B cell (primary cell): ENCODE measurements around the gene POGLUT3. TPM values are rescaled to one million over a fixed set of nuclear protein-coding genes. Genes with fewer than 3 reads are reported as not detected.

Source experiments
- ATAC-seq: fragments of 200-7000 bp; cut with Tn5 transposase; one replicate; pipeline ENCODE4 v1.10.0; 2021; ENCODE audit warnings: low read depth, mild to moderate bottlenecking, moderate number of reproducible peaks, moderate library complexity
- CTCF ChIA-PET: fragments of 350-600 bp; sonication (Branson Sonifier 250); formaldehyde crosslinking; loops from one replicate; lab custom pipeline; 2021; ENCODE audit warnings: antibody characterized with exemption, inconsistent platforms; lab: Charles Lee
- POLR2A ChIA-PET: fragments of 350-600 bp; sonication (Branson Sonifier 250); formaldehyde crosslinking; loops from one replicate; lab custom pipeline; 2021; ENCODE audit warnings: antibody characterized with exemption; lab: Charles Lee
- DNase-seq: peaks from one replicate; pipeline ENCODE4 v3.0.0; 2013
- H2AFZ ChIP-seq: 2 replicates; pipeline ENCODE4 v1.6.1; 2012; ENCODE audit warnings: mild to moderate bottlenecking, low read depth, low read length; ENCODE audit not compliant: insufficient read depth, poor library complexity, severe bottlenecking
- H3K27ac ChIP-seq, 2 donors: 1 replicate in 1 of 2; 2 replicates in 1 of 2; pipeline ENCODE4 v1.5.1; 2012 to 2013; ENCODE audit warnings: low read length in 2 of 2, mild to moderate bottlenecking in 2 of 2, moderate library complexity in 1 of 2
- H3K27me3 ChIP-seq, 4 experiments: fragments of 200-600 bp in 1 of 4; sonication (generic) in 1 of 4; replicated peaks in 1 of 4; 1 replicate in 2 of 4; 2 replicates in 2 of 4; pipeline versions ENCODE4 v1.6.1 to v1.7.0; 2013 to 2016; ENCODE audit warnings: low read length in 3 of 4, mild to moderate bottlenecking in 2 of 4, mixed read lengths in 1 of 4, moderate library complexity in 1 of 4; ENCODE audit not compliant: insufficient read depth in 4 of 4, control insufficient read depth in 3 of 4; ENCODE audit errors: control extremely low read depth in 1 of 4
- H3K36me3 ChIP-seq, 2 experiments: replicated peaks in 1 of 2; 1 replicate in 1 of 2; 2 replicates in 1 of 2; pipeline versions ENCODE4 v1.6.1 to v1.7.1; 2013; ENCODE audit warnings: low read length in 1 of 2; ENCODE audit not compliant: insufficient read depth in 2 of 2, control insufficient read depth in 1 of 2; ENCODE audit errors: control extremely low read depth in 1 of 2, extremely low read depth in 1 of 2
- H3K4me1 ChIP-seq, 2 donors: fragments of 200-600 bp in 1 of 2; sonication (generic) in 1 of 2; 1 replicate in 1 of 2; 2 replicates in 1 of 2; pipeline versions ENCODE4 v1.5.1 to v1.6.1; 2013 to 2017; ENCODE audit warnings: low read length in 2 of 2; ENCODE audit not compliant: control insufficient read depth in 2 of 2, insufficient read depth in 2 of 2
- H3K4me2 ChIP-seq: replicated peaks from 2 replicates; pipeline ENCODE3; 2012; ENCODE audit warnings: mild to moderate bottlenecking, low read depth, low read length; ENCODE audit not compliant: poor library complexity, severe bottlenecking
- H3K4me3 ChIP-seq, 5 experiments: fragments of 200-600 bp in 1 of 5; sonication (generic) in 1 of 5; 1 replicate in 3 of 5; 2 replicates in 2 of 5; pipeline versions ENCODE4 v1.5.1 to v1.7.0; 2011 to 2016; ENCODE audit warnings: low read length in 4 of 5, mild to moderate bottlenecking in 4 of 5, low read depth in 2 of 5, control low read depth in 1 of 5, moderate library complexity in 1 of 5; ENCODE audit not compliant: insufficient read depth in 1 of 5; ENCODE audit errors: control extremely low read depth in 1 of 5, extremely low read depth in 1 of 5
- H3K79me2 ChIP-seq: fragments of 200-600 bp; sonication (generic); one replicate; pipeline ENCODE4 v1.6.0; 2016; ENCODE audit warnings: low read length; ENCODE audit not compliant: control insufficient read depth, insufficient read depth
- H3K9ac ChIP-seq: fragments of 200-600 bp; sonication (generic); 2 replicates; pipeline ENCODE4 v1.6.1; 2017; ENCODE audit warnings: mild to moderate bottlenecking, low read length, moderate library complexity
- H3K9me3 ChIP-seq, 3 donors: one replicate each; pipeline versions ENCODE4 v1.6.1 to v1.7.1; 2013; ENCODE audit warnings: low read length in 2 of 3; ENCODE audit not compliant: control insufficient read depth in 2 of 3, insufficient read depth in 1 of 3; ENCODE audit errors: control extremely low read depth in 1 of 3
- H4K20me1 ChIP-seq: 2 replicates; pipeline ENCODE4 v1.6.0; 2012; ENCODE audit warnings: mild to moderate bottlenecking, low read length; ENCODE audit not compliant: insufficient read depth, control insufficient read depth, poor library complexity, severe bottlenecking
- H3K27ac Mint-ChIP-seq: one replicate; pipeline ENCODE4 v1.8.0; 2021; ENCODE audit warnings: mixed read lengths
- H3K27me3 Mint-ChIP-seq: one replicate; pipeline ENCODE4 v1.8.0; 2021; ENCODE audit warnings: mixed read lengths
- H3K4me1 Mint-ChIP-seq: one replicate; pipeline ENCODE4 v1.8.0; 2021; ENCODE audit warnings: mixed read lengths
- H3K4me3 Mint-ChIP-seq: one replicate; pipeline ENCODE4 v1.8.0; 2021; ENCODE audit warnings: mixed read lengths
- H3K9me3 Mint-ChIP-seq: one replicate; pipeline ENCODE4 v1.8.0; 2022; ENCODE audit warnings: mixed read lengths; ENCODE audit not compliant: insufficient read depth
- EZH2 ChIP-seq: IDR thresholded peaks from 2 replicates; pipeline ENCODE4 v1.6.1; 2012; ENCODE audit warnings: borderline replicate concordance, low read depth, mild to moderate bottlenecking, moderate library complexity, low read length; ENCODE audit not compliant: insufficient read depth, poor library complexity, severe bottlenecking
- WGBS: methylation state at CpG from one replicate; pipeline ENCODE4 v1.1.5; 2013; ENCODE audit warnings: missing lambda C conversion rate; ENCODE audit not compliant: insufficient coverage; 5-methylcytosine and 5-hydroxymethylcytosine counted together
- intact Hi-C: fragments of 100-400 bp; cut with micrococcal nuclease; formaldehyde crosslinking; loops from one replicate; pipeline ENCODE4 v1.10.0; 2022
- polyA plus RNA-seq: library from polyadenylated mRNA; depleted of rRNA; stranded (reverse); fragments of >200 nt; gene quantifications from 2 replicates; pipeline ENCODE4 v1.2.3, GENCODE V29; 2012
- total RNA-seq, 2 donors: library from RNA; stranded (reverse); fragments of 120-200 nt in 1 of 2; gene quantifications; 1 replicate in 1 of 2; 2 replicates in 1 of 2; pipeline versions ENCODE4 v1.2.3 to v1.2.4, GENCODE V29; 2013 to 2022
- TF ChIP-seq, protein P1 (sequence below): fragments of 200-600 bp; IDR thresholded peaks from one replicate; pipeline ENCODE4 v1.8.0; 2022; ENCODE audit warnings: antibody characterized with exemption, mild to moderate bottlenecking

The POGLUT3 gene
- total and polyA plus RNA-seq, 2 donors (not counting 1 experiment from before 2014, with no cell fraction given), result 1.8 to 3.4 TPM

DNA sequence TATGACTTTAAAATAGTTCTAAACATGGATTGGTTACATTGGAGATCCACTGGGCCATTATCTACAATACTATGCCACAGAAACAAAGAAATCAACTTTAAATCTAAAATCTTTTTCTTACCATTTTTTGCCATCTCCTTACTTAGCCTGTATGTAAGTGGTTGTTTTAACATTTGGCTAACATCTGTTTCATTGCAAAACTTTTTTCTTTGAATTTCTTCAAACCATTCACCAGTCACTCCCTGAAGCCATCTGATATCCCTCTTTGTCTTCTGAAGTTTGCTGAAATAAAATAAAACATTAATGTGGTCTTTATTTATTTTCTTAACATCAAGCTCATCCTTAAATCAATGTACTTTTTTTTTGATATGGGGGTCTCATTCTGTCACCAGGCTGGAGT is 43.3 kb upstream of the POGLUT3 start:
- TF ChIP-seq EZH2, result no peak
- TF ChIP-seq, protein P1, sequence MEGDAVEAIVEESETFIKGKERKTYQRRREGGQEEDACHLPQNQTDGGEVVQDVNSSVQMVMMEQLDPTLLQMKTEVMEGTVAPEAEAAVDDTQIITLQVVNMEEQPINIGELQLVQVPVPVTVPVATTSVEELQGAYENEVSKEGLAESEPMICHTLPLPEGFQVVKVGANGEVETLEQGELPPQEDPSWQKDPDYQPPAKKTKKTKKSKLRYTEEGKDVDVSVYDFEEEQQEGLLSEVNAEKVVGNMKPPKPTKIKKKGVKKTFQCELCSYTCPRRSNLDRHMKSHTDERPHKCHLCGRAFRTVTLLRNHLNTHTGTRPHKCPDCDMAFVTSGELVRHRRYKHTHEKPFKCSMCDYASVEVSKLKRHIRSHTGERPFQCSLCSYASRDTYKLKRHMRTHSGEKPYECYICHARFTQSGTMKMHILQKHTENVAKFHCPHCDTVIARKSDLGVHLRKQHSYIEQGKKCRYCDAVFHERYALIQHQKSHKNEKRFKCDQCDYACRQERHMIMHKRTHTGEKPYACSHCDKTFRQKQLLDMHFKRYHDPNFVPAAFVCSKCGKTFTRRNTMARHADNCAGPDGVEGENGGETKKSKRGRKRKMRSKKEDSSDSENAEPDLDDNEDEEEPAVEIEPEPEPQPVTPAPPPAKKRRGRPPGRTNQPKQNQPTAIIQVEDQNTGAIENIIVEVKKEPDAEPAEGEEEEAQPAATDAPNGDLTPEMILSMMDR, result no peak
- no peak overlapping the region for H3K9ac ChIP-seq
- H3K9me3 ChIP-seq, result no peaks in the 10 kb centered on the region
- no peak overlapping the region for H3K27ac ChIP-seq
- no peaks in the 10 kb centered on the region for H3K4me1 ChIP-seq
- intact Hi-C loops, result no loop called here
- no peak for DNase-seq
- no peak for ATAC-seq
- H3K36me3 ChIP-seq, result no peaks in the 10 kb centered on the region
- Mint-ChIP-seq H3K4me3 (no peak overlapping the region), H3K9me3 (no peaks in the 10 kb centered on the region), H3K4me1 (no peaks in the 10 kb centered on the region), H3K27ac (no peak overlapping the region), H3K27me3 (peaks cover 20% of the 10 kb centered on the region)
- no peaks in the 10 kb centered on the region for H4K20me1 ChIP-seq
- ChIA-PET CTCF (no interaction called here), POLR2A (no interaction called here)
- H3K79me2 ChIP-seq, result no peaks in the 10 kb centered on the region
- no peak overlapping the region for H2AFZ ChIP-seq
- H3K27me3 ChIP-seq, result no peaks in the 10 kb centered on the region
- H3K4me2 ChIP-seq, result no peak overlapping the region
- H3K4me3 ChIP-seq, result no peak overlapping the region

DNA sequence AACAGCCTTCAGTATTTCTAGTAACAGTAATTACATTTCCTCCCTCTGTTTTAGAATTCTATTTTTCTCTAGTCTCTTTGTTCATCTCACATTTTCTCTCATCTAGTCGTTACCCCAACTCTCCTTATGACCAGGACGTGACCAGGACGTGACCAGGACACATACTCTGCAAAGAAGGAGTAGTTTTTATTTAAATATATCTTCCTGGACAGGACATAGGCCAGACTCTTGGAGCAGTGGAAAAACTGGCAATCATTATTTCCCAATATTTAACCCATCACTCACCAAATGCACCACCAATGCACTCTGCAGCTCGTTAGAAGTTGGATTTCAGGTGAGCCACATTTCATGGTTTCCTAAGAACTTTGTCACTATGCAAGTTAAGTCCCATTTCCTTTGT is 40.3 kb upstream of the POGLUT3 start:
- Histone ChIP-seq H3K9ac (no peak overlapping the region), H3K9me3 (no peaks in the 10 kb centered on the region), H3K79me2 (no peaks in the 10 kb centered on the region), H3K4me1 (no peaks in the 10 kb centered on the region), H3K4me3 (no peak overlapping the region), H3K27me3 (no peaks in the 10 kb centered on the region), H3K36me3 (no peaks in the 10 kb centered on the region), H3K4me2 (no peak overlapping the region), H4K20me1 (no peaks in the 10 kb centered on the region), H3K27ac (no peak overlapping the region), H2AFZ (no peak overlapping the region)
- CTCF ChIA-PET, result no interaction called here
- WGBS, result no CpG with 5 or more reads among the region's 4 CpGs
- POLR2A ChIA-PET, result no interaction called here
- Mint-ChIP-seq H3K9me3 (no peaks in the 10 kb centered on the region), H3K4me1 (no peaks in the 10 kb centered on the region), H3K4me3 (no peak overlapping the region), H3K27ac (no peak overlapping the region), H3K27me3 (peaks cover 13% of the 10 kb centered on the region)
- TF ChIP-seq EZH2, result no peak
- TF ChIP-seq, protein P1, result no peak
- intact Hi-C loops, result no loop called here
- no peak for ATAC-seq
- no peak for DNase-seq
